Testis (tissue), 2 donors: Measurements from ENCODE around the gene TSSC4.

Source experiments
- CTCF ChIP-seq, 3 experiments: fragments of 450-650 bp in 2 of 3; fragments of 200-600 bp in 1 of 3; sonication (generic) in 1 of 3; IDR thresholded peaks; one replicate each; pipeline ENCODE4 v1.5.1; 2016 to 2019; ENCODE audit warnings: antibody characterized with exemption in 3 of 3, mild to moderate bottlenecking in 2 of 3, moderate library complexity in 1 of 3
- POLR2A ChIP-seq: fragments of 450-650 bp; IDR thresholded peaks from one replicate; pipeline ENCODE4 v1.6.1; 2017; ENCODE audit warnings: antibody characterized with exemption, mild to moderate bottlenecking, moderate library complexity

- TF ChIP-seq CTCF (IDR thresholded peaks at IDR 0.05) (no peak), POLR2A (no peak)
These were observed 20.9 kb downstream of the TSSC4 start for GRCh38 chr11:2421226-2421994.
